Fibroblast of mammary gland (primary cell): ENCODE results near the gene INHBB.

Experiments
- DNase-seq: peaks from one replicate; pipeline ENCODE4 v3.0.0-alpha.2; 2010; ENCODE audit warnings: low read depth
- H3K4me3 ChIP-seq: 2 replicates; pipeline ENCODE4 v1.5.1; 2011; ENCODE audit warnings: low read depth, mild to moderate bottlenecking, low read length, moderate library complexity; ENCODE audit not compliant: control insufficient read depth
- TF ChIP-seq, protein P1 (sequence below): conservative IDR thresholded peaks from 2 replicates; pipeline ENCODE4 v1.5.1; 2011; ENCODE audit warnings: low read depth, low read length, inconsistent platforms; ENCODE audit not compliant: control insufficient read depth, insufficient read depth

Gene INHBB

DNA sequence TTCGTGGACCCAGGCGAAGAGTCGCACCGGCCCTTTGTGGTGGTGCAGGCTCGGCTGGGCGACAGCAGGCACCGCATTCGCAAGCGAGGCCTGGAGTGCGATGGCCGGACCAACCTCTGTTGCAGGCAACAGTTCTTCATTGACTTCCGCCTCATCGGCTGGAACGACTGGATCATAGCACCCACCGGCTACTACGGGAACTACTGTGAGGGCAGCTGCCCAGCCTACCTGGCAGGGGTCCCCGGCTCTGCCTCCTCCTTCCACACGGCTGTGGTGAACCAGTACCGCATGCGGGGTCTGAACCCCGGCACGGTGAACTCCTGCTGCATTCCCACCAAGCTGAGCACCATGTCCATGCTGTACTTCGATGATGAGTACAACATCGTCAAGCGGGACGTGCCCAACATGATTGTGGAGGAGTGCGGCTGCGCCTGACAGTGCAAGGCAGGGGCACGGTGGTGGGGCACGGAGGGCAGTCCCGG, 3.5 kb downstream of the INHBB start:
- no peak overlapping the region for H3K4me3 ChIP-seq
- no peak for DNase-seq
- TF ChIP-seq, protein P1, sequence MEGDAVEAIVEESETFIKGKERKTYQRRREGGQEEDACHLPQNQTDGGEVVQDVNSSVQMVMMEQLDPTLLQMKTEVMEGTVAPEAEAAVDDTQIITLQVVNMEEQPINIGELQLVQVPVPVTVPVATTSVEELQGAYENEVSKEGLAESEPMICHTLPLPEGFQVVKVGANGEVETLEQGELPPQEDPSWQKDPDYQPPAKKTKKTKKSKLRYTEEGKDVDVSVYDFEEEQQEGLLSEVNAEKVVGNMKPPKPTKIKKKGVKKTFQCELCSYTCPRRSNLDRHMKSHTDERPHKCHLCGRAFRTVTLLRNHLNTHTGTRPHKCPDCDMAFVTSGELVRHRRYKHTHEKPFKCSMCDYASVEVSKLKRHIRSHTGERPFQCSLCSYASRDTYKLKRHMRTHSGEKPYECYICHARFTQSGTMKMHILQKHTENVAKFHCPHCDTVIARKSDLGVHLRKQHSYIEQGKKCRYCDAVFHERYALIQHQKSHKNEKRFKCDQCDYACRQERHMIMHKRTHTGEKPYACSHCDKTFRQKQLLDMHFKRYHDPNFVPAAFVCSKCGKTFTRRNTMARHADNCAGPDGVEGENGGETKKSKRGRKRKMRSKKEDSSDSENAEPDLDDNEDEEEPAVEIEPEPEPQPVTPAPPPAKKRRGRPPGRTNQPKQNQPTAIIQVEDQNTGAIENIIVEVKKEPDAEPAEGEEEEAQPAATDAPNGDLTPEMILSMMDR = no peak

DNA sequence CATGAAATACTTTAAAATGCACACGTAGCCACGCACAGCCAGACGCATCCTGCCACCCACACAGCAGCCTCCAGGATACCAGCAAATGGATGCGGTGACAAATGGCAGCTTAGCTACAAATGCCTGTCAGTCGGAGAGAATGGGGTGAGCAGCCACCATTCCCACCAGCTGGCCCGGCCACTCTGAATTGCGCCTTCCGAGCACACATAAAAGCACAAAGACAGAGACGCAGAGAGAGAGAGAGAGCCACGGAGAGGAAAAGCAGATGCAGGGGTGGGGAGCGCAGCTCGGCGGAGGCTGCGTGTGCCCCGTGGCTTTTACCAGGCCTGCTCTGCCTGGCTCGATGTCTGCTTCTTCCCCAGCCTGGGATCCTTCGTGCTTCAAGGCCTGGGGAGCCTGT, 4.1 kb downstream of the INHBB start:
- H3K4me3 ChIP-seq = no peak overlapping the region
- TF ChIP-seq, protein P1 = no peak
- DNase-seq = no peak

DNA sequence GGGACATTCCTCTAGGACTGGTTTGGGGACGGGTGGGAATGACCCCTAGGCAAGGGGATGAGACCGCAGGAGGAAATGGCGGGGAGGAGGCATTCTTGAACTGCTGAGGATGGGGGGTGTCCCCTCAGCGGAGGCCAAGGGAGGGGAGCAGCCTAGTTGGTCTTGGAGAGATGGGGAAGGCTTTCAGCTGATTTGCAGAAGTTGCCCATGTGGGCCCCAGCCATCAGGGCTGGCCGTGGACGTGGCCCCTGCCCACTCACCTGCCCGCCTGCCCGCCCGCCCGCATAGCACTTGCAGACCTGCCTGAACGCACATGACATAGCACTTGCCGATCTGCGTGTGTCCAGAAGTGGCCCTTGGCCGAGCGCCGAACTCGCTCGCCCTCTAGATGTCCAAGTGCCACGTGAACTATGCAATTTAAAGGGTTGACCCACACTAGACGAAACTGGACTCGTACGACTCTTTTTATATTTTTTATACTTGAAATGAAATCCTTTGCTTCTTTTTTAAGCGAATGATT, 4.9 kb downstream of the INHBB start:
- DNase-seq = no peak
- no peak overlapping the region for H3K4me3 ChIP-seq
- TF ChIP-seq, protein P1 = no peak

DNA sequence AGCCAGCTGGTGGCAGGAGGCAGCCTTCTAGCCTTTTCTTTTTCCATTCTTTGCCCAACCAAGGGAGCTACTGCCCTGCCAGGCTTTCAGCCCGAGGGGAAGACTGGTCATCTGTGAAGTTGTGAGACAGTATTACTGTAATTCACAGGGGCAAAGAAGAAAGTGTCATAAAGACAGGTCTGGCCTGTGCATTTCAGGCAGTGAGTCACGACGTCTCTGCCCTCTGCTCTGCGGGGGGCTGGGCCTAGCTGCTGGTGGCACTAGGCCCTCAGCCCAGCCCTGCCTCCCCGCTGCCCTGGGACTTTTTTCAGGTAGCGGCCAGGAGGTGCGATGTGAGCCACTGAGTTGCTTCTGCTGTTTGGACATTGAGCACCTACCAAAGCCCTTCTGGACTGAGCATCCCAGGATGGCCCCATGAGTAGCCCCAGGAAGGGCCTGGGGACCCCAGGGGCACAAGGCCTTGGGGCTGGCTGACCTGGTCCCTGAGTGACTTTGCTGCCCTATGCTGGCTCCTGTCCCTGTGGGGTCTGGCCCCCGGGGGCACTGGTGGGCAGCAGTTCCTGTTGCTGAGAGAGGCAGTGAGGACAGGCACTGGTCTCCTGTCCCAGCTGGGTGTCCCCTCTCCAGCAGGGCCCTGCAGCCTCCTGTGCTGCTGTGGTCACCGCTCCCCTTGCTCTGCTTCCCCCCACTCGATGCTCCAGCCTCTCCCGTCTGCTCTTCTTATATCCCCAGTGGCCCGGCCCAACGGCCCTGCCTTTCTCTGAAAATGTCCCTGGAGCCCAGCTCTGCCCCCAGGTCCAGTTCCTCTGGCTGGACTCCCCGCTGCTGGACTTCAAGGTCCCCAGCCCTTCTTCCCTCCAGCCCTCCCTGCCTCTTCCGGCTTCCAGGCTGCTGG, 7.0 kb downstream of the INHBB start:
- no peak for DNase-seq
- TF ChIP-seq, protein P1 = no peak
- no peak overlapping the region for H3K4me3 ChIP-seq

DNA sequence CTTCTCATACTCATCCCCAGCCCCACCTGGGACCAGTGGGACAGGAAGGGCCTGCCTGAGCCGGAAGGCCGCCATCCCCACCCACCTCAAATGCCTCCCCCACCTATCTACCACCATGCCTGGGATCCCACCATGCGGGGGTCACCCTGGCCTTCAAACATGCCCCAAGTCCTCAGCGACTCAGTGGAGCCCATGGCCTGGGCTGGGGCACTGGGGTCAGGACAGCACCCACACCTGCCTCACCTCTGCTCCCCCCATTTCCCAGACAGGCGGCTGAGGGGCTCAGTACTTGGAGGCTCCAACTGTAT, 7.6 kb downstream of the INHBB start:
- TF ChIP-seq, protein P1 = no peak
- DNase-seq = no peak
- no peak overlapping the region for H3K4me3 ChIP-seq

DNA sequence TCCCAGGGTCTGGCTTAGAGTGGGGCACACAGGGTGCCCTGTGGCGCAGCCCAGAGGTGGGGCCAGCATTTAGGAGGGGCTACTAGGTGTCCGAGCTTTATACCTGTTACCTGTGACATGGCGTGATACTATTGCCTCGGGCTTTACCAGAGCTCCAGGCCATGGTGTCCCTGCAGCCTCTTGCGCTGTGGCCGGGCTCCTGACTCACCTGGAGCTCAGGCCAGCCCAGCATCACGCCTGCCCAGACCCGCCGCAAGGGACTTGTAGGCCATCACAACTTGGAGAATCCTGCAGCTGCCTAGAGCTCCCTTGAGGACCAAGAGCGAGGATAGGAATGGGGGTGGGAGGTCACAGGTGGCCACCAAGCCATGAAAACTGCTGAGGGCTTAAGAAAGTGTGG, 8.0 kb downstream of the INHBB start:
- TF ChIP-seq, protein P1 = no peak
- DNase-seq = no peak
- H3K4me3 ChIP-seq = no peak overlapping the region
